OCI-LY7 (cell line): Measurements from ENCODE around the gene OTOF. TPM values are rescaled to one million over a fixed set of nuclear protein-coding genes. Genes with fewer than 3 reads are reported as not detected.

Experiments used
- BruUV-seq: library from RNA; stranded (reverse); fragments of 400-500 nt; replicated peaks from 2 replicates; lab custom pipeline; 2021; lab: Mats Ljungman, UMichigan
- CTCF ChIA-PET: fragments of 300-600 bp; sonication (Branson Sonifier 250); formaldehyde crosslinking; loops from one replicate; lab custom pipeline; 2022; ENCODE audit warnings: antibody characterized with exemption; ENCODE audit not compliant: unreplicated experiment; lab: Charles Lee
- POLR2A ChIA-PET: fragments of 300-600 bp; sonication (Branson Sonifier 250); formaldehyde crosslinking; loops from one replicate; lab custom pipeline; 2022; ENCODE audit warnings: antibody characterized with exemption; lab: Charles Lee
- DNase-seq: peaks from one replicate; pipeline ENCODE4 v3.0.0-alpha.2; 2015; ENCODE audit warnings: low spot score
- H2AFZ ChIP-seq: fragments of 200-600 bp; sonication (generic), shearing (Covaris generic); 2 replicates; pipeline ENCODE4 v1.6.1; 2014; ENCODE audit warnings: mild to moderate bottlenecking, antibody characterized with exemption, low read length, moderate library complexity
- H3K27ac ChIP-seq: fragments of 200-600 bp; sonication (generic); 2 replicates; pipeline ENCODE4 v1.5.1; 2014; ENCODE audit warnings: mixed run types, low read depth, mild to moderate bottlenecking, moderate library complexity, low read length, inconsistent platforms; ENCODE audit not compliant: poor library complexity, severe bottlenecking
- H3K36me3 ChIP-seq: fragments of 200-600 bp; sonication (generic); 2 replicates; pipeline ENCODE4 v1.6.1; 2014; ENCODE audit warnings: mild to moderate bottlenecking, antibody characterized with exemption, low read length, moderate library complexity, mixed read lengths; ENCODE audit not compliant: insufficient read depth
- H3K4me1 ChIP-seq: fragments of 200-600 bp; sonication (generic); 2 replicates; pipeline ENCODE4 v1.5.1; 2014; ENCODE audit warnings: mild to moderate bottlenecking, low read length; ENCODE audit not compliant: insufficient read depth, poor library complexity, severe bottlenecking
- H3K4me2 ChIP-seq: fragments of 200-600 bp; sonication (generic); 2 replicates; pipeline ENCODE4 v1.6.1; 2014; ENCODE audit warnings: mild to moderate bottlenecking, low read length
- H3K4me3 ChIP-seq: fragments of 200-600 bp; sonication (generic); 2 replicates; pipeline ENCODE4 v1.5.1; 2014; ENCODE audit warnings: mild to moderate bottlenecking, low read depth, low read length; ENCODE audit not compliant: poor library complexity, severe bottlenecking
- H3K79me2 ChIP-seq: fragments of 200-600 bp; sonication (generic); 2 replicates; pipeline ENCODE4 v1.6.1; 2016; ENCODE audit warnings: low read depth, mild to moderate bottlenecking, low read length, moderate library complexity, mixed read lengths; ENCODE audit not compliant: insufficient read depth
- H3K9me2 ChIP-seq: fragments of 200-600 bp; sonication (generic); 2 replicates; pipeline ENCODE4 v1.6.1; 2016; ENCODE audit warnings: mild to moderate bottlenecking, low read length, mixed read lengths; ENCODE audit not compliant: insufficient read depth
- H3K9me3 ChIP-seq: fragments of 200-600 bp; sonication (generic); 2 replicates; pipeline ENCODE4 v1.6.1; 2014; ENCODE audit warnings: mild to moderate bottlenecking, mixed run types, low read length, mixed read lengths
- H4K20me1 ChIP-seq: fragments of 200-600 bp; sonication (generic); 2 replicates; pipeline ENCODE4 v1.6.1; 2014; ENCODE audit warnings: mild to moderate bottlenecking, antibody characterized with exemption, low read length, moderate library complexity, mixed read lengths; ENCODE audit not compliant: insufficient read depth
- EZH2phosphoT487 ChIP-seq: fragments of 200-600 bp; sonication (generic); IDR thresholded peaks from 2 replicates; pipeline ENCODE4 v1.6.1; 2018; ENCODE audit warnings: low read depth, borderline replicate concordance, mild to moderate bottlenecking, mixed run types, antibody characterized with exemption, low read length, moderate library complexity, mixed read lengths
- intact Hi-C: fragments of 100-400 bp; cut with micrococcal nuclease; formaldehyde crosslinking; loops from one replicate; pipeline ENCODE4 v1.10.0; 2022; ENCODE audit not compliant: unreplicated experiment
- total RNA-seq, 2 experiments: library from RNA; depleted of rRNA in 1 of 2; stranded (reverse); fragments of >200 nt in 1 of 2; shearing (Covaris generic) in 1 of 2; gene quantifications; 2 replicates each; pipeline ENCODE4 v1.2.3, GENCODE V29; 2014 to 2022
- TF ChIP-seq, protein P1 (sequence below): fragments of 200-600 bp; sonication (generic); conservative IDR thresholded peaks from 2 replicates; pipeline ENCODE4 v1.5.1; 2014; ENCODE audit warnings: mild to moderate bottlenecking, antibody characterized with exemption, low read length, moderate library complexity, mixed read lengths

Gene OTOF
- total RNA-seq, 2 experiments from 2014 or later = not detected

DNA sequence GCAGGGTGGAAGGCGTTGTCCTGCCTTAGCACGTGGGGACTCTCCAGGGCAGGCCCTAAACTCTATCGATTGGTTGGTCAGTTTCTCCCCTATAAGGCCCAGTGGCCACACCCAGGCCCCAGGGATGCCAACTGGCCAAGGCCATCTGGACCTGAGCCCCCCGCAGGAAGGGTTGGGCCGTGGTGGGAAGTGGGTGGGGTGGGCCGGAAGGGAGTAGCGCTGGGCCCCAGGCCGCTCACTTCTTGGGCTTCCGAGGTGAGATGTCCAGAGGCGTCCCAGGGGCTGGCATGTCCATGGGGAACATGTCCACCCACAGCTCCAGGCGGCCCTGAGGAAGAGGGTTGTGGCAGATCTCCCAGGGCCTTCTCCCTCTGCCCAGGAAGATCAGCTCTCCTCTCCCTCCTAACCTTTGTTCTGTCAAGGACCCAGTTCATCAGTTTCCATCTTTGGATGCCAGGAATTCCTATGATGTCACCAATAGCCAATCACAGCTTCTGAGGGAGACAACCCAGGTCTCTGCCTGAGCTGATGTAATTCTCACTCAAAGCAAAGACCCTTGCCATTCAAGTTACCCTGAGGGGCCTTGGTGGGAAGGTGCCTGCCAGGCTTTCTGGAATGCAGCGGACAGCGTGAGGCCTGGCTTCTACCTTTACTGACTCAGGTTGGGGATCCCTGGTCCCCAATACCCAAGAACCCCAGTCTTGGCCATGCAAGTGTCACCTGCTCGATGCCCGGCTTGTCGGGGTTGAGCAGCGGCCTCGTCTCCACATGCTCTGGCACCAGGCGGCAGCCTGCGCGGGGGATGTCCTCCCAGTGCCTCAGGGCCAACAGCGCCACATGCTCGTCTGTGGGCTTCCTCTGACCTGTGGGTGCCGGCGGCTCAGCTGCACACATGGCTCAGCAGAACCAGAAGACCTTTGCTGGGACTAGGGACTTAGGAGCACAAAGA lies 14.4 kb downstream of the OTOF start:
- DNase-seq = no peak
- no peaks in the 10 kb centered on the region for H4K20me1 ChIP-seq
- no peak overlapping the region for H3K4me2 ChIP-seq
- no peaks in the 10 kb centered on the region for H3K4me1 ChIP-seq
- ChIA-PET CTCF (no interaction called here), POLR2A (interaction anchor here (0.5 kb wide), 1 partner anchor 411 kb away, joined by 6 read pairs; no protein-coding TSS in a partner anchor)
- no peaks in the 10 kb centered on the region for H3K9me3 ChIP-seq
- BruUV-seq = no TSS peak
- TF ChIP-seq, protein P1, sequence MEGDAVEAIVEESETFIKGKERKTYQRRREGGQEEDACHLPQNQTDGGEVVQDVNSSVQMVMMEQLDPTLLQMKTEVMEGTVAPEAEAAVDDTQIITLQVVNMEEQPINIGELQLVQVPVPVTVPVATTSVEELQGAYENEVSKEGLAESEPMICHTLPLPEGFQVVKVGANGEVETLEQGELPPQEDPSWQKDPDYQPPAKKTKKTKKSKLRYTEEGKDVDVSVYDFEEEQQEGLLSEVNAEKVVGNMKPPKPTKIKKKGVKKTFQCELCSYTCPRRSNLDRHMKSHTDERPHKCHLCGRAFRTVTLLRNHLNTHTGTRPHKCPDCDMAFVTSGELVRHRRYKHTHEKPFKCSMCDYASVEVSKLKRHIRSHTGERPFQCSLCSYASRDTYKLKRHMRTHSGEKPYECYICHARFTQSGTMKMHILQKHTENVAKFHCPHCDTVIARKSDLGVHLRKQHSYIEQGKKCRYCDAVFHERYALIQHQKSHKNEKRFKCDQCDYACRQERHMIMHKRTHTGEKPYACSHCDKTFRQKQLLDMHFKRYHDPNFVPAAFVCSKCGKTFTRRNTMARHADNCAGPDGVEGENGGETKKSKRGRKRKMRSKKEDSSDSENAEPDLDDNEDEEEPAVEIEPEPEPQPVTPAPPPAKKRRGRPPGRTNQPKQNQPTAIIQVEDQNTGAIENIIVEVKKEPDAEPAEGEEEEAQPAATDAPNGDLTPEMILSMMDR = no peak
- TF ChIP-seq EZH2phosphoT487 = no peak
- intact Hi-C loops = loop anchor here (10.0 kb wide), 1 partner anchor 139 kb away; no protein-coding TSS in a partner anchor
- no peak overlapping the region for H2AFZ ChIP-seq
- no peak overlapping the region for H3K4me3 ChIP-seq
- no peaks in the 10 kb centered on the region for H3K9me2 ChIP-seq
- no peaks in the 10 kb centered on the region for H3K79me2 ChIP-seq
- H3K27ac ChIP-seq = no peak overlapping the region
- H3K36me3 ChIP-seq = no peaks in the 10 kb centered on the region

DNA sequence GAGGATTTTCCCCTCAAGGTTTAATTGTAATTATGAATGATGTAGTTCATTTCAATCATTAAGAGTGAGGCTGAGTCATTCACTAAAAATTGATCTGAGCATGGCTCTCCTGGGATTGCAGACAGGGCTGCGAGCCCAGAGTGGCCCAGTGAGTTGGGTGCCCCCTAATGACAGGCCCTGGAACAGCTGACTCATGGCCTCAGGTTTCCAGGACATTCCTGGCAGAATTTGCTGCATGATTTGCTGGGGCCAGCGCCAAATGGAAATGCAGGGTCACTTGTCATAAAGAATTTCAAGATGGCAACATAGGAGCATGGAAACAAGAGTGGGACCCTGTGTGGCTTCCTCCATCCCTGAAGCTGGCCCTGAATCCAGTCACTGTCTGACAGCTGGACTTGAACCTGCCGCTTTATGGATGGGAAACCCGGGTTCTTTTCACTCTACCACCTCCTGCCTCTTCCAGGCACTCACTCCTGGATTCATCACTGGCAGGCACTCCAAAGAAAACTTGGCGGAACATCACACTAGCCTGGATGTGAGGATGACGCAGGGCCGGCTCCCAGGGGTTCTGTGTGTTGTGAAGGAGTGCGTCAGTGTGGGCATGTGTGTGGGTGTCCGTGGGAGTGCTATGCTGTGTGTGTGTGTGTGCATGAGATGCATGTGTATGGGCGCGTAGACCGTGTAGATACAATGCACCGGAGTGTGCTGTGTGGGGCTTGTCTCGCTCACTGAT lies 15.2 kb downstream of the OTOF start:
- POLR2A ChIA-PET = no interaction called here
- DNase-seq = no peak

More for the DNA sequence above, 15.2 kb downstream of the OTOF start:
- H3K36me3 ChIP-seq = no peaks in the 10 kb centered on the region
- BruUV-seq = no TSS peak
- no peak overlapping the region for H3K4me2 ChIP-seq
- H4K20me1 ChIP-seq = no peaks in the 10 kb centered on the region
- no peak overlapping the region for H3K27ac ChIP-seq
- no peak for TF ChIP-seq EZH2phosphoT487
- TF ChIP-seq, protein P1 = peak; percentile 66
- H3K9me2 ChIP-seq = no peaks in the 10 kb centered on the region
- CTCF ChIA-PET = no interaction called here
- H3K79me2 ChIP-seq = no peaks in the 10 kb centered on the region
- H3K4me3 ChIP-seq = no peak overlapping the region
- H3K9me3 ChIP-seq = no peaks in the 10 kb centered on the region
- no peak overlapping the region for H2AFZ ChIP-seq
- H3K4me1 ChIP-seq = no peaks in the 10 kb centered on the region
- intact Hi-C loops = loop anchor here (10.0 kb wide), 1 partner anchor 138 kb away; no protein-coding TSS in a partner anchor
